Mesenchymal stem cell (in vitro differentiated cells and primary cell): ENCODE data around the gene LPP.

Experiments
- DNase-seq: peaks from one replicate; pipeline ENCODE4 v3.0.0-alpha.2; 2013
- H2AFZ ChIP-seq: one replicate; pipeline ENCODE4 v1.6.1; 2013; ENCODE audit warnings: low read depth, mild to moderate bottlenecking, control low read depth, inconsistent platforms, low read length, moderate library complexity
- H2AK5ac ChIP-seq: 2 replicates; pipeline ENCODE4 v1.6.1; 2013; ENCODE audit warnings: low read length, moderate library complexity, mild to moderate bottlenecking, inconsistent platforms; ENCODE audit not compliant: severe bottlenecking
- H2BK120ac ChIP-seq: one replicate; pipeline ENCODE4 v1.6.1; 2013; ENCODE audit warnings: low read depth, mild to moderate bottlenecking, inconsistent platforms, low read length, moderate library complexity
- H2BK12ac ChIP-seq, 2 experiments: one replicate each; pipeline ENCODE4 v1.6.1; 2013; ENCODE audit warnings: inconsistent platforms in 2 of 2, low read length in 2 of 2, mild to moderate bottlenecking in 2 of 2, moderate library complexity in 2 of 2, control low read depth in 1 of 2
- H2BK15ac ChIP-seq: one replicate; pipeline ENCODE4 v1.6.1; 2013; ENCODE audit warnings: mild to moderate bottlenecking, low read depth, inconsistent platforms; ENCODE audit not compliant: poor library complexity, severe bottlenecking
- H2BK5ac ChIP-seq: 2 replicates; pipeline ENCODE4 v1.6.1; 2013; ENCODE audit warnings: low read depth, mild to moderate bottlenecking, low read length, control low read depth, inconsistent platforms; ENCODE audit not compliant: poor library complexity, severe bottlenecking
- H3K14ac ChIP-seq, 2 experiments: one replicate each; pipeline ENCODE4 v1.6.1; 2013; ENCODE audit warnings: inconsistent platforms in 2 of 2, low read length in 2 of 2, control low read depth in 1 of 2, mild to moderate bottlenecking in 1 of 2, moderate library complexity in 1 of 2
- H3K18ac ChIP-seq, 2 experiments: one replicate each; pipeline ENCODE4 v1.6.1; 2013; ENCODE audit warnings: inconsistent platforms in 2 of 2, low read length in 2 of 2, control low read depth in 1 of 2, low read depth in 1 of 2, mild to moderate bottlenecking in 1 of 2
- H3K23ac ChIP-seq, 2 experiments: one replicate each; pipeline ENCODE4 v1.6.1; 2013; ENCODE audit warnings: inconsistent platforms in 2 of 2, low read length in 2 of 2, mild to moderate bottlenecking in 2 of 2, moderate library complexity in 2 of 2, control low read depth in 1 of 2
- H3K27ac ChIP-seq: 2 replicates; pipeline ENCODE4 v1.5.1; 2013; ENCODE audit warnings: mild to moderate bottlenecking, moderate library complexity, low read length, control low read depth, inconsistent platforms; ENCODE audit not compliant: poor library complexity, severe bottlenecking
- H3K27me3 ChIP-seq, 2 experiments: 2 replicates each; pipeline versions ENCODE4 v1.6.1 to v1.7.0; 2013; ENCODE audit warnings: low read length in 2 of 2, mild to moderate bottlenecking in 2 of 2, moderate library complexity in 2 of 2, control low read depth in 1 of 2, inconsistent platforms in 1 of 2; ENCODE audit not compliant: control insufficient read depth in 1 of 2, insufficient read depth in 1 of 2
- H3K36me3 ChIP-seq, 2 experiments: 2 replicates each; pipeline versions ENCODE4 v1.6.1 to v1.7.0; 2013; ENCODE audit warnings: low read length in 2 of 2, control low read depth in 1 of 2, inconsistent platforms in 1 of 2, low read depth in 1 of 2, mild to moderate bottlenecking in 1 of 2; ENCODE audit not compliant: insufficient read depth in 2 of 2, control insufficient read depth in 1 of 2
- H3K4ac ChIP-seq, 2 experiments: one replicate each; pipeline ENCODE4 v1.6.1; 2013; ENCODE audit warnings: inconsistent platforms in 2 of 2, low read length in 2 of 2, mild to moderate bottlenecking in 2 of 2, moderate library complexity in 2 of 2, control low read depth in 1 of 2, low read depth in 1 of 2
- H3K4me1 ChIP-seq: 2 replicates; pipeline ENCODE4 v1.6.1; 2013; ENCODE audit warnings: low read depth, low read length, control low read depth; ENCODE audit not compliant: control insufficient read depth, insufficient read depth
- H3K4me2 ChIP-seq: 2 replicates; pipeline ENCODE4 v1.6.1; 2013; ENCODE audit warnings: low read length, mild to moderate bottlenecking, inconsistent platforms; ENCODE audit not compliant: poor library complexity, severe bottlenecking
- H3K4me3 ChIP-seq, 2 experiments: 2 replicates each; pipeline versions ENCODE4 v1.5.1 to v1.7.0; 2013; ENCODE audit warnings: low read length in 2 of 2, mild to moderate bottlenecking in 2 of 2, control low read depth in 1 of 2, low read depth in 1 of 2; ENCODE audit not compliant: insufficient read depth in 1 of 2
- H3K79me1 ChIP-seq: replicated peaks from 2 replicates; pipeline ENCODE4 v1.6.1; 2013; ENCODE audit warnings: mild to moderate bottlenecking, control low read depth, low read length, inconsistent platforms; ENCODE audit not compliant: poor library complexity, severe bottlenecking
- H3K9ac ChIP-seq: 2 replicates; pipeline ENCODE4 v1.7.0; 2013; ENCODE audit warnings: mild to moderate bottlenecking, low read length, moderate library complexity
- H3K9me3 ChIP-seq: 2 replicates; pipeline ENCODE4 v1.7.0; 2013; ENCODE audit warnings: mild to moderate bottlenecking, low read length; ENCODE audit not compliant: control insufficient read depth
- H4K8ac ChIP-seq: one replicate; pipeline ENCODE4 v1.6.1; 2013; ENCODE audit warnings: inconsistent platforms, mild to moderate bottlenecking, low read length, moderate library complexity
- H4K91ac ChIP-seq: one replicate; pipeline ENCODE4 v1.6.1; 2013; ENCODE audit warnings: mild to moderate bottlenecking, low read length, inconsistent platforms
- WGBS: methylation state at CpG from one replicate; pipeline ENCODE4 v1.1.7; 2013; ENCODE audit warnings: mixed read lengths; 5-methylcytosine and 5-hydroxymethylcytosine counted together

The LPP gene

DNA sequence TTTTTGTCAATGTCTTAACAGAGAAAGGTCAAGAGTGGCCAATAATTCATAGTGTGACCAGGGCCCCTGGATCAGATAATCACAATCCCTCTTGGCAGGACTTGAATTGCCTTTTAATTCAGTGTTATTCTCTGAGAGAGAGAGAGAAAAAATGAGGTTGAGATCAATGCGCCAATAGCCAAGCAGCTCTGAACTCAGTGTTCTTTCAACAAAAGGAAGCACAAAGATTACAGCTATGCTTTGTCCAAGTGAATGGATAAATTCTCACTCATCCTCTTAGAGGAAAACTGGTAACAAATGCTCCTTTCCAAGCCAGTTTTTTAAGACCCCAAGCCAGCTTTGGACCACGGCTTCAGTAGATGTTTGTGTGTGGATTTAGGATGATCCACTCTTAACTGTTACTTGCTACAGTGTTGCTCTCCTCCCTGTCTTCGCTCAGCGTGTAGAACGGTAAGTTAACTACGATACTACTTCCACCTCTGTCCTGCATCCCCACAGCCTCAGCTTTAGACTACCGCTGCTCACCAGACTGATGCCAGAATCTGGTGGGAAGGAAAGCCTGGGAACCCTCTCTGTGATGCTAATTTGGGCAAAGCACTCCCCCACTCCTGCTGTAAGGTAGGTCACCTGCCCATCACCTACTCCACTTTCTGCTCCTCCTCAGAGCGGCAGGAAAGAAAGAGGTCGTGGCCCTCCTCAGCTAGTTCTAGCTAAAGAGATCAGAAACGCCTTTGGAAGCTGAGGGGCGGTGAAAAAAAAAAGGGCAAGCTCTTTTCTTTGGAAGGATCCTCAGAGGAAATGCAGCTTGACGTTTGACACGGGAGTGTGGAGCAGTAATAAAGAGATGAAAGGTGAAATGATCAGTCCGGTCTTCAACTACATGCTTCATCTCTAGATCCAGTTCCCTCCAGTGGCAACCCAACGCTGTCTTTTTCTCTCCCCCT is 46.8 kb upstream of the LPP start:
- H4K8ac ChIP-seq: peak overlapping the region; percentile 27
- H3K4me3 ChIP-seq: no peak overlapping the region
- H3K18ac ChIP-seq: no peak overlapping the region
- no peak overlapping the region for H2BK15ac ChIP-seq
- H3K23ac ChIP-seq: no peak overlapping the region
- H2AFZ ChIP-seq: no peak overlapping the region
- 67% methylated on average over 12 of the region's 15 CpGs for WGBS
- no peak overlapping the region for H4K91ac ChIP-seq
- no peak overlapping the region for H2BK12ac ChIP-seq
- no peaks in the 10 kb centered on the region for H3K27me3 ChIP-seq
- H3K4me2 ChIP-seq: no peak overlapping the region
- H2AK5ac ChIP-seq: no peak overlapping the region
- H3K9me3 ChIP-seq: no peaks in the 10 kb centered on the region
- no peaks in the 10 kb centered on the region for H3K79me1 ChIP-seq
- no peak overlapping the region for H3K9ac ChIP-seq
- no peak for DNase-seq
- no peaks in the 10 kb centered on the region for H3K4me1 ChIP-seq
- H3K36me3 ChIP-seq: no peaks in the 10 kb centered on the region
- no peak overlapping the region for H3K27ac ChIP-seq
- no peak overlapping the region for H3K14ac ChIP-seq
- no peak overlapping the region for H3K4ac ChIP-seq
- no peak overlapping the region for H2BK5ac ChIP-seq
- no peak overlapping the region for H2BK120ac ChIP-seq

DNA sequence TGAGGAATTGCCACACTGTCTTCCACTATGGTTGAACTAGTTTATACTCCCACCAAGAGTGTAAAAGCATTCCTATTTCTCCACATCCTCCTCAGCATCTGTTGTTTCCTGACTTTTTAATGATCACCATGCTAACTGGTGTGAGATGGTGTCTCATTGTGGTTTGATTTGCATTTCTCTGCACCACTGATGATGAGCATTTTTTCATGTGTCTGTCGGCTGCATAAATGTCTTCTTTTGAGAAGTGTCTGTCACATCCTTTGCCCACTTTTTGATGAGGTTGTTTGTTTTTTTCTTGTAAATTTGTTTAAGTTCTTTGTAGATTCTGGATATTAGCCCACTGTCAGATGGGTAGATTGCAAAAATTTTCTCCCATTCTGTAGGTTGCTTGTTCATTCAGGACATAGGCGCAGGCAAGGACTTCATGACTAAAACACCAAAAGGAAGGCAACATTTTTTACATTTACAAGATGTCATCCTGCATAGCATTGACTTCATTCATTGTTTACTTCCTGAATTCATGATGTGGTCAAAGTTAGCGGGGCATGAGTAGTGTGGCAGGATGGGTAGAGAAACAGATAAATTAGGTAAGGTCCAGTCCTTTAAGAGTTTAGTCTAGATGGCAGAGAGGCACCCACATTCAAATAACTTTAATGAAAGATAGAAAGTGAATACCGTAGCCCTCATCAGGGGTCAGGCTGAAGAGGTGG is 45.1 kb upstream of the LPP start:
- Histone ChIP-seq H3K9me3 (no peaks in the 10 kb centered on the region), H2BK15ac (no peak overlapping the region), H3K79me1 (no peaks in the 10 kb centered on the region), H2AK5ac (no peak overlapping the region), H2AFZ (no peak overlapping the region), H3K4ac (no peak overlapping the region), H4K8ac (no peak overlapping the region), H3K4me3 (no peak overlapping the region), H4K91ac (no peak overlapping the region), H3K27me3 (no peaks in the 10 kb centered on the region), H2BK12ac (no peak overlapping the region), H3K9ac (no peak overlapping the region), H2BK120ac (no peak overlapping the region), H3K14ac (no peak overlapping the region), H3K4me2 (no peak overlapping the region), H3K23ac (no peak overlapping the region), H3K18ac (no peak overlapping the region), H3K4me1 (no peaks in the 10 kb centered on the region), H2BK5ac (no peak overlapping the region), H3K36me3 (no peaks in the 10 kb centered on the region), H3K27ac (no peak overlapping the region)
- WGBS: 95% methylated on average over 4 of the region's 4 CpGs
- no peak for DNase-seq

DNA sequence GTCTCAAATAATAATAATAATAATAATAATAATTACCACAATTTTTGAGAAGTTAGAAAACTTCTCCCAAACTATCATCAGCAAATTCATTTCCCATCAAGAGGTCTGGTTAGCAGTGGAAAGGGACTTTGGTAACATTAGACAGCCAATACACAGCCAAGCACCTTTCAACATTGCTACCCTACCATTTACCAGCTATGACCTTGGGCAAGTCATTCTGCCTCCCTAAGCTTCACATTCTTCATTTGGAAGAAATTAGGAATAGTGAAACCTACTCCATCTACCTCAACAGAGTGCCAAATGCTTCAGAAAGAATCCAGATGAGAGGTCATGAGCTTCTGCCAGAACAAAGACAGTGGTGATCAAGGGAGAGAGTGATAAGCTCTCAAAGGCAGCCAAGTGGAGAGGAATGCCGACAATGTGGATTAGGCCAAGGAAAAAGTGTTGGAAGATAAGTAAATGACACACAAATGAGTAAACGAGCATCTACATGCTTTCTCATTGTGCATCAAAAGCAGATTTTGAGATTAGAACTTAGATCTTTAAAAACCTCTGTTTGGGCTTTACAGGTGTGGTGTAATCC is 42.9 kb upstream of the LPP start:
- Histone ChIP-seq H3K4me1 (no peaks in the 10 kb centered on the region), H3K23ac (no peak overlapping the region), H3K18ac (no peak overlapping the region), H2BK12ac (no peak overlapping the region), H3K9me3 (no peaks in the 10 kb centered on the region), H3K4ac (no peak overlapping the region), H3K9ac (no peak overlapping the region), H2BK120ac (no peak overlapping the region), H3K27ac (no peak overlapping the region), H2BK15ac (no peak overlapping the region), H2AK5ac (no peak overlapping the region), H3K4me3 (no peak overlapping the region), H3K27me3 (no peaks in the 10 kb centered on the region), H4K8ac (no peak overlapping the region), H3K4me2 (no peak overlapping the region), H3K79me1 (no peaks in the 10 kb centered on the region), H4K91ac (no peak overlapping the region), H3K36me3 (no peaks in the 10 kb centered on the region), H3K14ac (no peak overlapping the region), H2AFZ (no peak overlapping the region), H2BK5ac (no peak overlapping the region)
- no peak for DNase-seq
- WGBS: 75% methylated on average over 2 of the region's 2 CpGs

DNA sequence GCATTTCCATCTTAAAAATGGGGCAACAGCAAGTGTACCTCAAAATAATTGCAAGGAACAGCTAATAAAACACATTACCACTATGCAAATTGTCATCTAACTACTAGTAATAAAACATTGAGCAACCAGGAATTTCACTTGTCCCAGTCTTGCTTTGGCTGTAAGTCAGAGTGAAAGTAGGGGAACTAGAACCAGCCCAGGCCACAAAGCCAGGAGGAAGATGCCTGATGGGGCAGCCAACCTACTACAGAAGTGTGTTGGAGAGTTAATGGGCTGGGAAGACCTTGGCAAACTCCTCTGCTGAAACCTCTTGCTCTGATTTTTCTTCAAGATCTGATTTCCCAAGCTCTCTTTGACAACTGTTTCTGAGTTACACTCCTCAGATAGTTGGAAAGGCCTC is 40.2 kb upstream of the LPP start:
- H3K23ac ChIP-seq: no peak overlapping the region
- no peak overlapping the region for H3K4me2 ChIP-seq
- DNase-seq: no peak
- H2BK5ac ChIP-seq: no peak overlapping the region
- H2BK12ac ChIP-seq: no peak overlapping the region
- H3K27ac ChIP-seq: no peak overlapping the region
- no peak overlapping the region for H3K4ac ChIP-seq
- H3K4me3 ChIP-seq: no peak overlapping the region
- H2BK120ac ChIP-seq: no peak overlapping the region
- no peak overlapping the region for H2AFZ ChIP-seq
- no peaks in the 10 kb centered on the region for H3K9me3 ChIP-seq
- no peak overlapping the region for H3K9ac ChIP-seq
- no peak overlapping the region for H4K8ac ChIP-seq
- H3K14ac ChIP-seq: no peak overlapping the region
- H2BK15ac ChIP-seq: no peak overlapping the region
- H3K4me1 ChIP-seq: no peaks in the 10 kb centered on the region
- H4K91ac ChIP-seq: no peak overlapping the region
- H3K18ac ChIP-seq: no peak overlapping the region
- H3K36me3 ChIP-seq: no peaks in the 10 kb centered on the region
- no peak overlapping the region for H2AK5ac ChIP-seq
- H3K79me1 ChIP-seq: no peaks in the 10 kb centered on the region
- no peaks in the 10 kb centered on the region for H3K27me3 ChIP-seq
